Kidney capillary endothelial cell (primary cell): Measurements from ENCODE around the gene ZNF30.
"Not testable (repeated sequence)": the region's sequence is repeated elsewhere in the genome, so short reads cannot be mapped to it uniquely, and the experiment has no call there.

Source experiments
- DNase-seq: peaks from one replicate; pipeline ENCODE4 v3.0.0-alpha.2; 2018; ENCODE audit warnings: low spot score

The ZNF30 gene

DNA sequence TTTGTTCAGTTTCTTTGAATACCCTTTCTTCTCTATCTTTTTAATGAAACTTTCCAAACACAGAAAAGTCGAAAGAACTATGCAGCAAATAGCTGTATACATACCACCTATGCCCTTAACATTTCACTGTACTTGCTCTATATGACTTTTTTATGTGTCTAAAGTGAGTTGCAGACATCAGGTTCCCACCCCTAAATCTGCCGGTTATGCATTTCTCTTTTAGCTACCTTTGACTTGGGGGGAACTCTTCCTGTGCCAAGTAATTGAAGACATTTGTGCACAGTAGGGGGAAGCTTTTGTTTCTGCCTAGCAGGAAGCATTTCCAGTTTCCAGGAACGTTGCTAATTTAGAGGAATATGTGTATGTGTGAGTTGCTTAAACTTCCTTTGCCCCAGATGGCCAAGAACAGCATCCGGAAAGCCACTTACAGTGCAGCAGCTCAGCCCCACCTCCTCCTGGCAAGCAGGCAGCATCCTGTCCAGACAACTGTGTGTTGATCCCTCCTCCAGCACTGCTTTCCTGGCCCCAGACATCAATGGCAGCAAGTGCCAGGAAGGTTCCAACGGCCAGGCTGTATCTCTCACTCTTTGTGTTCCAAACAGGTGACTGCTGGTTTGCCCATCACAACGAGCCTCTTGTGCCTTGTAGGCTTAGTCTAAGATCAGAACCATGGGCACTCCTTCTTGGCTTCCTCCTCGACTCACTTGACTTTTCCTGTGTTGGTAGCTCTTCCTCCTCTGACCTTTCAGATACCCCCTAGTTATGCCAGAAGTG is 58.7 kb downstream of the ZNF30 start:
- peak; percentile 78 for DNase-seq

DNA sequence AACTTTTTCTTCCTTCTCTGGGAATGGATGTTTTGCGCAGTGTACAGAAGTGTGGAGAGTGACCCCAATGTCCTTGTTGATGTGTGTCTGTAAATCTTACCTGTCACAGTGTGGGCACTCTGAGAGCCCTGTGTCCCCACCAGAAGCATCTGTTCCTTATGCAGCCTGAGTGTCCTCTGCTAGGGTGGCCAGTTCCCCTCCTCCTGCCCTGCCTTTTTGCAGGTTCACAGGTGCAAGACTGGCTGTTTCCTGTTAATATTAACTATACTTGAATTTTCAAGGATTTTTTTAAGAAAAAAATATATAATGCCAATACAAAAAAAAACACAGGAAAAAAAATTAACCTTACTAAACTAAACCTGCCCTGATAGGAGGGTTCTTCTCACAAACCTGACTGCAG is 61.4 kb downstream of the ZNF30 start:
- DNase-seq: no peak

DNA sequence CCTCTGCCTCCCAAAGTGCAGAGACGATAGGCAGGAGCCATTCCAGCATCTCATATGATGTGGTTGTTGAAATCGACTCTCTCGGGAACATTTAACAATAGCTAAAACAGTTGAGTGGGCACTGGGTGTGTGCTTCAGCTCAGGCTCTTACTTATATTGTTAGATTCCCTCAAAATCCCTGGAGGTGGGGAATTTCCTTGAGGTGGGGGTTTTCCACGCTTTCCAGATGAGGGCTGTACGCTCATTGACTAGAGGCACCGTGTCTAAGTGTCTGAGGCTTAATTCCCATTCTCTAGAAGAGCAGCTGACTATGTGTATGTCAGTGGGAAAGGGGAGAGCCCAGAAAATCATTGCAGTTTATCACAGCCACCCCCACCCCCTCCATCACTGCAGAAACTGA is 62.6 kb downstream of the ZNF30 start:
- DNase-seq: no peak

DNA sequence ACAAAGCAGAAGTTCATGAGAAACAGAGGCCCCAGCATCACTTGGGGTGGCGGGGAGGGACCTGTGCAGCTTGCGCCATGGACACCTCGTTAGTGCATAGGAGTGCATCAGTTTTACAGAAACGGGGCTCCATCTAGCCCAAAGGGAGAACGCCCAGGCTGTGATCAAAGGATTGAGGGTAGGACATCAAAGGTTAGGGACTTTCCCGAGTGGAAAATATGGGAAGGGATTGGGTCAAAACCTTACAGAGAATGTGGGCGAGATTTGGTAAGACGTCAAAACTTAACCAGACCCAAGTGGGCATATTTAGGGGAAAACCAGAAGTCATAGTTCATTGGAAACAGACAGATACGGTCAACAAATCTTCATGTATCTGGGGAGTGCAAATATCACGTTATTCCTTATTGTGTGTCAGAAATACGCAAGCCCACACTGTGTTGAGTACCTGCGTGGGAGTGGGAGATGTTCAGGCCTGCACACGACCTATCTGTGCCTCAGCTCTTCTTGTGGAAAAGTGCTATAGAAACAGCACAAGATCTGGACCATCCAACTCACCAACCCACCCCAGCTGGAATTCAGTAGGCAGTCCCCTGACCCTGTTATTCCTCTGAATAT is 64.0 kb downstream of the ZNF30 start:
- no peak for DNase-seq

DNA sequence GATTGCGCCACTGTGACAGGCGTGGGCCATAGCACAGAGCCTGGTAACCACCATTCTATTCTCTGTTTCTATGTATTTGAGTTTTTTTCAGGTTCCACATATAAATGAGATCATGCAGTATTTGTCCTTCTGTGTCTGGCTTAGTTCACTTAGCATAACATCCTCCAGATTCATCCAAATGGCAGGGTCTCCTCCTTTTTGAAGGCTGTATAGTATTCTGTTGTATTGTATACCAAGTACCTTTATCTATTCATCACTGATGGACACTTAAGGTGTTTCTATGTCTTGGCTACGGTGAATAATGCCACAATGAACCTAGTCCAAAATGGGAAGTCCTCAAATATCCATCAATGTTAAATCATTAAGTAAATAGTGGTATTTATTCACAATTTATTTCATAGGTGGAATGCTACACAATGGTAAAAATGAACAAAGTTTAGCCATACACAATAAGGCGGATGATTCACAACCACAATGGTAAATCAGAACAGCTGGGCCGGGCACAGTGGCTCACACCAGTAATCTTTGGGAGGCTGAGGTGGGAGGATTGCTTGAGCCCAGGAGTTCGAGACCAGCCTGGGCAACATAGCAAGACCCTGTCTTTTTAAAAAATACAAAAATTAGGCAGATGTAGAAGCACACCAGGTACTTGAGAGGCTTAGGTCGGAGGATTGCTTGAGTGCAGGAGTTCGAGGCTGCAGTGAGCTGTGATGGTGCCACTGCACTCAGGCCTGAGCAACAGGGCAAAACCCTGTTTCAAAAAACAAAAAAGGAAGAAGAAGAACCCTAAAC is 65.0 kb downstream of the ZNF30 start:
- DNase-seq: no peak

DNA sequence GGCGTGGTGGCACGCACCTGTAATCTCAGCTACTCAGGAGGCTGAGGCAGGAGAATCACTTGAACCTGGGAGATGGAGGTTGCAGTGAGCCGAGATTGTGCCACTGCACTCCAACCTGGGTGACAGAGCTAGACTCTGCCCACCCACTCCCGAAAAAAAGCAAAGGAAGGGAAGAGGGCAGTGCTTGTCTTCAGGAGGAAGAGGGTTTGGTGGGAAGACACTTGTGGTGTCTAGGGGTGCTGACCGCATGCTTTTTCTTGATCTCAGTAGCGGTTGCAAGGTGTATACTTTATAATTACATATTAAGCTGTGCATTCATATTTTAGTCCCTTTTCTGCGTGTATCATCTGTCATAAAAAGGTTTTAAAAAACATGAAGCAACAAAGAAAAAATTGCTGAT is 65.9 kb downstream of the ZNF30 start:
- not testable (repeated sequence) for DNase-seq

DNA sequence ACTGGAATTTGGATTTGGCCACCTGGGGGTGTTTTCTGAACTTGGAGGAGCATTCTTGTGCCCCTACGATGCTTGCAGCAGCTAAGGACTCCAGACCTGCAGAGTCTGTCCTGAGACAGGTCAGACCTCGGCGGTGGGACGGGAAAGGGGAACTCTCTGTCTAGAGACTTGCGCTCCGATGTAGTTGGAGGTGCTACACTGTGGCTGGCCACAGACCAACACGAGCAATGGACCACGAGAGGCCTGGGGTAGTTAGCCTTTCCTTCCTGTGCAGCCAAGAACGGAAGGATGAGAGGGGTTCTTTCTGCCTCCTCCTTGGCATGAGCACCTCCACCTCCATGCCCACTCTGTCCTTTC is 67.6 kb downstream of the ZNF30 start:
- no peak for DNase-seq
